Neural cell (in vitro differentiated cells): ENCODE data around the gene YTHDF2. TPM values are rescaled to one million over a fixed set of nuclear protein-coding genes. Genes with fewer than 3 reads are reported as not detected.

ENCODE experiments used
- H2AFZ ChIP-seq: fragments of 200-600, 300-800 bp; sonication (generic), shearing (Covaris generic); 2 replicates; pipeline ENCODE4 v1.6.0; 2014; ENCODE audit warnings: low read depth, mild to moderate bottlenecking, antibody characterized with exemption, low read length, moderate library complexity
- H3F3A ChIP-seq: fragments of 200-600 bp; shearing (Covaris generic); 2 replicates; pipeline ENCODE4 v1.6.1; 2016; ENCODE audit warnings: mild to moderate bottlenecking, moderate library complexity, mixed read lengths, antibody characterized with exemption, low read length; ENCODE audit not compliant: insufficient read depth, poor library complexity, severe bottlenecking
- H3K27ac ChIP-seq: fragments of 200-600, 300-800 bp; sonication (generic), shearing (Covaris generic); 2 replicates; pipeline ENCODE4 v1.5.1; 2014; ENCODE audit warnings: mild to moderate bottlenecking, low read length, moderate library complexity
- H3K27me3 ChIP-seq: fragments of 300-800, 200-600 bp; sonication (generic), shearing (Covaris generic); 2 replicates; pipeline ENCODE4 v1.6.0; 2014; ENCODE audit warnings: mild to moderate bottlenecking, low read depth, low read length, moderate library complexity; ENCODE audit not compliant: insufficient read depth
- H3K36me3 ChIP-seq: fragments of 300-800, 200-600 bp; sonication (generic), shearing (Covaris generic); 2 replicates; pipeline ENCODE4 v1.5.1; 2014; ENCODE audit warnings: mild to moderate bottlenecking, antibody characterized with exemption, low read length, moderate library complexity; ENCODE audit not compliant: insufficient read depth
- H3K4me2 ChIP-seq: fragments of 300-800, 200-600 bp; sonication (generic), shearing (Covaris generic); 2 replicates; pipeline ENCODE4 v1.6.0; 2014; ENCODE audit warnings: mild to moderate bottlenecking, low read length
- H3K4me3 ChIP-seq: fragments of 300-800, 200-600 bp; sonication (generic), shearing (Covaris generic); 2 replicates; pipeline ENCODE4 v1.5.1; 2014; ENCODE audit warnings: mild to moderate bottlenecking, low read length, moderate library complexity
- H3K79me2 ChIP-seq: fragments of 200-600 bp; shearing (Covaris generic); replicated peaks from 2 replicates; pipeline ENCODE4 v1.6.0; 2014; ENCODE audit warnings: mild to moderate bottlenecking, low read length, moderate library complexity; ENCODE audit not compliant: insufficient read depth
- H3K9ac ChIP-seq: fragments of 300-800, 200-600 bp; sonication (generic), shearing (Covaris generic); 2 replicates; pipeline ENCODE4 v1.6.1; 2016; ENCODE audit warnings: mild to moderate bottlenecking, low read length, mixed read lengths
- H3K9me2 ChIP-seq: fragments of 200-600 bp; shearing (Covaris generic); 2 replicates; pipeline ENCODE4 v1.6.1; 2016; ENCODE audit warnings: mild to moderate bottlenecking, low read length, mixed read lengths; ENCODE audit not compliant: insufficient read depth
- H3K9me3 ChIP-seq: fragments of 200-600, 300-800 bp; sonication (generic), shearing (Covaris generic); 2 replicates; pipeline ENCODE4 v1.6.1; 2016; ENCODE audit warnings: mild to moderate bottlenecking, mixed run types, low read length, moderate library complexity, mixed read lengths
- H4K20me1 ChIP-seq: fragments of 200-600 bp; shearing (Covaris generic); 2 replicates; pipeline ENCODE4 v1.6.1; 2016; ENCODE audit warnings: mild to moderate bottlenecking, mixed run types; ENCODE audit not compliant: insufficient read depth
- CTCF ChIP-seq: fragments of 450-650 bp; IDR thresholded peaks from 2 replicates; pipeline ENCODE4 v1.5.1; 2014; ENCODE audit warnings: antibody characterized with exemption, mild to moderate bottlenecking, moderate library complexity; ENCODE audit not compliant: poor library complexity, severe bottlenecking
- EP300 ChIP-seq: fragments of 450-650 bp; conservative IDR thresholded peaks from 2 replicates; pipeline ENCODE4 v1.6.1; 2014; ENCODE audit warnings: antibody characterized with exemption, mild to moderate bottlenecking, moderate library complexity; ENCODE audit not compliant: poor library complexity, severe bottlenecking
- EZH2 ChIP-seq: fragments of 200-600, 300-800 bp; shearing (Covaris generic), sonication (generic); IDR thresholded peaks from 2 replicates; pipeline ENCODE4 v1.6.1; 2014; ENCODE audit warnings: antibody characterized with exemption, low read length, borderline replicate concordance, mild to moderate bottlenecking; ENCODE audit not compliant: insufficient read depth, poor library complexity, severe bottlenecking
- MXI1 ChIP-seq: fragments of 450-650 bp; conservative IDR thresholded peaks from 2 replicates; pipeline ENCODE4 v1.6.1; 2014; ENCODE audit warnings: antibody characterized with exemption, mild to moderate bottlenecking; ENCODE audit not compliant: poor library complexity, severe bottlenecking
- POLR2AphosphoS5 ChIP-seq: IDR thresholded peaks from 2 replicates; pipeline ENCODE4 v1.6.1; 2012
- RAD21 ChIP-seq: fragments of 450-650 bp; conservative IDR thresholded peaks from 2 replicates; pipeline ENCODE4 v1.6.1; 2014; ENCODE audit warnings: antibody characterized with exemption, mild to moderate bottlenecking, moderate library complexity
- SMC3 ChIP-seq: fragments of 450-650 bp; conservative IDR thresholded peaks from 2 replicates; pipeline ENCODE4 v1.6.1; 2014; ENCODE audit warnings: antibody characterized with exemption, mild to moderate bottlenecking, moderate library complexity; ENCODE audit not compliant: poor library complexity
- TAF1 ChIP-seq: IDR thresholded peaks from 2 replicates; pipeline ENCODE4 v1.6.1; 2012; ENCODE audit warnings: low read depth
- polyA plus RNA-seq: library from polyadenylated mRNA; depleted of rRNA; stranded (reverse); fragments of >200 nt; gene quantifications from 2 replicates; pipeline ENCODE4 v1.2.3, GENCODE V29; 2014
- TF ChIP-seq, protein P1 (sequence below): IDR thresholded peaks from 2 replicates; pipeline ENCODE4 v1.6.1; 2012; ENCODE audit warnings: borderline replicate concordance

The YTHDF2 gene
- polyA plus RNA-seq, 1 donor from 2014 or later = 90.2 TPM

- Histone ChIP-seq H3K79me2 (no peaks in the 10 kb centered on the region), H3F3A (no peaks in the 10 kb centered on the region), H3K4me3 (no peak overlapping the region), H3K27ac (no peak overlapping the region), H2AFZ (no peak overlapping the region), H3K4me2 (no peak overlapping the region), H3K9ac (no peak overlapping the region), H4K20me1 (no peaks in the 10 kb centered on the region), H3K9me2 (no peaks in the 10 kb centered on the region), H3K36me3 (no peaks in the 10 kb centered on the region), H3K9me3 (no peaks in the 10 kb centered on the region), H3K27me3 (no peaks in the 10 kb centered on the region)
- no peak for TF ChIP-seq EZH2
- TF ChIP-seq RAD21 = no peak
- TF ChIP-seq TAF1 = no peak
- TF ChIP-seq EP300 = no peak
- no peak for TF ChIP-seq MXI1
- TF ChIP-seq POLR2AphosphoS5 = no peak
- TF ChIP-seq, protein P1, sequence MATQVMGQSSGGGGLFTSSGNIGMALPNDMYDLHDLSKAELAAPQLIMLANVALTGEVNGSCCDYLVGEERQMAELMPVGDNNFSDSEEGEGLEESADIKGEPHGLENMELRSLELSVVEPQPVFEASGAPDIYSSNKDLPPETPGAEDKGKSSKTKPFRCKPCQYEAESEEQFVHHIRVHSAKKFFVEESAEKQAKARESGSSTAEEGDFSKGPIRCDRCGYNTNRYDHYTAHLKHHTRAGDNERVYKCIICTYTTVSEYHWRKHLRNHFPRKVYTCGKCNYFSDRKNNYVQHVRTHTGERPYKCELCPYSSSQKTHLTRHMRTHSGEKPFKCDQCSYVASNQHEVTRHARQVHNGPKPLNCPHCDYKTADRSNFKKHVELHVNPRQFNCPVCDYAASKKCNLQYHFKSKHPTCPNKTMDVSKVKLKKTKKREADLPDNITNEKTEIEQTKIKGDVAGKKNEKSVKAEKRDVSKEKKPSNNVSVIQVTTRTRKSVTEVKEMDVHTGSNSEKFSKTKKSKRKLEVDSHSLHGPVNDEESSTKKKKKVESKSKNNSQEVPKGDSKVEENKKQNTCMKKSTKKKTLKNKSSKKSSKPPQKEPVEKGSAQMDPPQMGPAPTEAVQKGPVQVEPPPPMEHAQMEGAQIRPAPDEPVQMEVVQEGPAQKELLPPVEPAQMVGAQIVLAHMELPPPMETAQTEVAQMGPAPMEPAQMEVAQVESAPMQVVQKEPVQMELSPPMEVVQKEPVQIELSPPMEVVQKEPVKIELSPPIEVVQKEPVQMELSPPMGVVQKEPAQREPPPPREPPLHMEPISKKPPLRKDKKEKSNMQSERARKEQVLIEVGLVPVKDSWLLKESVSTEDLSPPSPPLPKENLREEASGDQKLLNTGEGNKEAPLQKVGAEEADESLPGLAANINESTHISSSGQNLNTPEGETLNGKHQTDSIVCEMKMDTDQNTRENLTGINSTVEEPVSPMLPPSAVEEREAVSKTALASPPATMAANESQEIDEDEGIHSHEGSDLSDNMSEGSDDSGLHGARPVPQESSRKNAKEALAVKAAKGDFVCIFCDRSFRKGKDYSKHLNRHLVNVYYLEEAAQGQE = no peak
- no peak for TF ChIP-seq CTCF
- TF ChIP-seq SMC3 = no peak
Observed at GRCh38 chr1:28703629-28704028, 33.1 kb upstream of the YTHDF2 start.

DNA sequence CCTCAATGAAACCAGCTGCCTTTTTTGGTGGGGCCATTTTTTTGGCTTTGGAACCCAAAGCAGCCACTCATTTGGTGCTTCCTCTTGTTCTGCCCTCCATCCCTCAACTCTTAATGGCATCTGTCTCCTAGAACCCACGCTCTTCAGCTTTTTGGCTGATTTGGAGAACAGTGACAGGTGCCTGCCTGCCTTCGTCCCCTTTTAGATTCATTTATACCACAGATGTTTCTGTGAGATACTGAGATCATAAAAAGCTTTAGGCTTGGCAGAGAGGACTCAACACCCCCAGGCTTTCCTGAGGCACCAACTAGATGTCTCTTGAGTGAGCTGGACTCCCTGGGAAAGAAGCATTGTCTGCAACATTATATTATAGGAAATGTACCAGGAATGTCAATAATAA lies 20.4 kb upstream of the YTHDF2 start:
- H4K20me1 ChIP-seq = no peaks in the 10 kb centered on the region
- H3K4me2 ChIP-seq = no peak overlapping the region
- no peak overlapping the region for H3K9ac ChIP-seq
- H3K79me2 ChIP-seq = no peaks in the 10 kb centered on the region
- H3K4me3 ChIP-seq = no peak overlapping the region
- H3K27me3 ChIP-seq = no peaks in the 10 kb centered on the region
- H3K9me2 ChIP-seq = no peaks in the 10 kb centered on the region
- TF ChIP-seq TAF1 (no peak), SMC3 (no peak), EP300 (no peak), EZH2 (no peak), RAD21 (no peak), POLR2AphosphoS5 (no peak), CTCF (no peak), MXI1 (no peak)
- TF ChIP-seq, protein P1 = no peak
- H3K36me3 ChIP-seq = peaks cover 5% of the 10 kb centered on the region
- no peak overlapping the region for H2AFZ ChIP-seq
- H3K27ac ChIP-seq = no peak overlapping the region
- no peaks in the 10 kb centered on the region for H3K9me3 ChIP-seq
- no peaks in the 10 kb centered on the region for H3F3A ChIP-seq
